ENCODE measurements around the gene TENM4. TPM values are rescaled to one million over a fixed set of nuclear protein-coding genes. Genes with fewer than 3 reads are reported as not detected.

TENM4 gene
- total RNA-seq, 2 experiments from 2014 or later = not detected

GRCh38 chr11:79371724-79372123 is 69.1 kb downstream of the TENM4 start:
- ChIA-PET POLR2A (no interaction called here), CTCF (no interaction called here)
- no peaks in the 10 kb centered on the region for H3K36me3 Mint-ChIP-seq (ENCODE audit: low read depth)
- H3K4me3 Mint-ChIP-seq = no peak overlapping the region
- no peak overlapping the region for H3K27ac Mint-ChIP-seq
- no peaks in the 10 kb centered on the region for H3K9me3 Mint-ChIP-seq (ENCODE audit: insufficient read depth)
- DNase-seq (no peak), ATAC-seq (no peak)
- H3K27me3 Mint-ChIP-seq (ENCODE audit: low read depth) = no peaks in the 10 kb centered on the region
- no peaks in the 10 kb centered on the region for H3K4me1 Mint-ChIP-seq (ENCODE audit: low read depth)

GRCh38 chr11:79371152-79371551 is 69.7 kb downstream of the TENM4 start:
- H3K9me3 Mint-ChIP-seq (ENCODE audit: insufficient read depth) = no peaks in the 10 kb centered on the region
- H3K4me1 Mint-ChIP-seq (ENCODE audit: low read depth) = no peaks in the 10 kb centered on the region
- no peak overlapping the region for H3K27ac Mint-ChIP-seq
- POLR2A ChIA-PET = no interaction called here
- DNase-seq (no peak), ATAC-seq (no peak)
- CTCF ChIA-PET = no interaction called here
- H3K27me3 Mint-ChIP-seq (ENCODE audit: low read depth) = no peaks in the 10 kb centered on the region
- no peak overlapping the region for H3K4me3 Mint-ChIP-seq
- no peaks in the 10 kb centered on the region for H3K36me3 Mint-ChIP-seq (ENCODE audit: low read depth)

GRCh38 chr11:79369055-79369454 is 71.8 kb downstream of the TENM4 start:
- Mint-ChIP-seq H3K27ac (no peak overlapping the region), H3K4me1 (ENCODE audit: low read depth) (no peaks in the 10 kb centered on the region), H3K36me3 (ENCODE audit: low read depth) (no peaks in the 10 kb centered on the region), H3K9me3 (ENCODE audit: insufficient read depth) (no peaks in the 10 kb centered on the region), H3K27me3 (ENCODE audit: low read depth) (no peaks in the 10 kb centered on the region), H3K4me3 (no peak overlapping the region)
- DNase-seq = no peak
- ATAC-seq = no peak
- POLR2A ChIA-PET = no interaction called here
- CTCF ChIA-PET = no interaction called here

GRCh38 chr11:79367844-79368243 is 73.0 kb downstream of the TENM4 start:
- ATAC-seq = no peak
- Mint-ChIP-seq H3K27ac (no peak overlapping the region), H3K36me3 (ENCODE audit: low read depth) (no peaks in the 10 kb centered on the region), H3K4me3 (no peak overlapping the region), H3K4me1 (ENCODE audit: low read depth) (no peaks in the 10 kb centered on the region), H3K27me3 (ENCODE audit: low read depth) (no peaks in the 10 kb centered on the region), H3K9me3 (ENCODE audit: insufficient read depth) (no peaks in the 10 kb centered on the region)
- CTCF ChIA-PET = no interaction called here
- POLR2A ChIA-PET = no interaction called here
- DNase-seq = no peak

GRCh38 chr11:79366218-79366617 is 74.6 kb downstream of the TENM4 start:
- Mint-ChIP-seq H3K27me3 (ENCODE audit: low read depth) (no peaks in the 10 kb centered on the region), H3K27ac (no peak overlapping the region), H3K4me3 (no peak overlapping the region), H3K4me1 (ENCODE audit: low read depth) (no peaks in the 10 kb centered on the region), H3K36me3 (ENCODE audit: low read depth) (no peaks in the 10 kb centered on the region), H3K9me3 (ENCODE audit: insufficient read depth) (no peaks in the 10 kb centered on the region)
- CTCF ChIA-PET = no interaction called here
- POLR2A ChIA-PET = no interaction called here
- ATAC-seq = no peak
- no peak for DNase-seq

- POLR2A ChIA-PET = no interaction called here
- H3K36me3 Mint-ChIP-seq (ENCODE audit: low read depth) = no peaks in the 10 kb centered on the region
- CTCF ChIA-PET = no interaction called here
- no peaks in the 10 kb centered on the region for H3K4me1 Mint-ChIP-seq (ENCODE audit: low read depth)
- no peaks in the 10 kb centered on the region for H3K27me3 Mint-ChIP-seq (ENCODE audit: low read depth)
- H3K27ac Mint-ChIP-seq = no peak overlapping the region
- DNase-seq = no peak
- H3K4me3 Mint-ChIP-seq = no peak overlapping the region
- ATAC-seq = no peak
- no peaks in the 10 kb centered on the region for H3K9me3 Mint-ChIP-seq (ENCODE audit: insufficient read depth)
These were observed 76.9 kb downstream of the TENM4 start for GRCh38 chr11:79363861-79364378.

- ATAC-seq (no peak), DNase-seq (no peak)
- H3K4me1 Mint-ChIP-seq (ENCODE audit: low read depth) = no peaks in the 10 kb centered on the region
- ChIA-PET CTCF (no interaction called here), POLR2A (no interaction called here)
- H3K4me3 Mint-ChIP-seq = no peak overlapping the region
- no peaks in the 10 kb centered on the region for H3K9me3 Mint-ChIP-seq (ENCODE audit: insufficient read depth)
- no peaks in the 10 kb centered on the region for H3K36me3 Mint-ChIP-seq (ENCODE audit: low read depth)
- H3K27me3 Mint-ChIP-seq (ENCODE audit: low read depth) = no peaks in the 10 kb centered on the region
- H3K27ac Mint-ChIP-seq = no peak overlapping the region
These were observed 77.6 kb downstream of the TENM4 start for GRCh38 chr11:79363256-79363655.

GRCh38 chr11:79362821-79363220 is 78.0 kb downstream of the TENM4 start:
- ATAC-seq (no peak), DNase-seq (no peak)
- no peak overlapping the region for H3K4me3 Mint-ChIP-seq
- no peaks in the 10 kb centered on the region for H3K36me3 Mint-ChIP-seq (ENCODE audit: low read depth)
- no peaks in the 10 kb centered on the region for H3K4me1 Mint-ChIP-seq (ENCODE audit: low read depth)
- ChIA-PET CTCF (no interaction called here), POLR2A (no interaction called here)
- no peaks in the 10 kb centered on the region for H3K27me3 Mint-ChIP-seq (ENCODE audit: low read depth)
- H3K9me3 Mint-ChIP-seq (ENCODE audit: insufficient read depth) = no peaks in the 10 kb centered on the region
- no peak overlapping the region for H3K27ac Mint-ChIP-seq

GRCh38 chr11:79362206-79362757 is 78.5 kb downstream of the TENM4 start:
- Mint-ChIP-seq H3K36me3 (ENCODE audit: low read depth) (no peaks in the 10 kb centered on the region), H3K4me3 (no peak overlapping the region), H3K27ac (no peak overlapping the region), H3K9me3 (ENCODE audit: insufficient read depth) (no peaks in the 10 kb centered on the region), H3K4me1 (ENCODE audit: low read depth) (no peaks in the 10 kb centered on the region), H3K27me3 (ENCODE audit: low read depth) (no peaks in the 10 kb centered on the region)
- no peak for DNase-seq
- ChIA-PET CTCF (no interaction called here), POLR2A (no interaction called here)
- no peak for ATAC-seq

- Mint-ChIP-seq H3K27ac (no peak overlapping the region), H3K4me1 (ENCODE audit: low read depth) (no peaks in the 10 kb centered on the region), H3K36me3 (ENCODE audit: low read depth) (no peaks in the 10 kb centered on the region), H3K9me3 (ENCODE audit: insufficient read depth) (no peaks in the 10 kb centered on the region), H3K27me3 (ENCODE audit: low read depth) (no peaks in the 10 kb centered on the region), H3K4me3 (no peak overlapping the region)
- CTCF ChIA-PET = no interaction called here
- ATAC-seq (no peak), DNase-seq (no peak)
- POLR2A ChIA-PET = no interaction called here
These were observed 82.6 kb downstream of the TENM4 start for GRCh38 chr11:79358258-79358657.

GRCh38 chr11:79353706-79354105 is 87.1 kb downstream of the TENM4 start:
- no peak for ATAC-seq
- POLR2A ChIA-PET = no interaction called here
- CTCF ChIA-PET = no interaction called here
- Mint-ChIP-seq H3K9me3 (ENCODE audit: insufficient read depth) (no peaks in the 10 kb centered on the region), H3K4me3 (no peak overlapping the region), H3K27me3 (ENCODE audit: low read depth) (no peaks in the 10 kb centered on the region), H3K27ac (no peak overlapping the region), H3K4me1 (ENCODE audit: low read depth) (no peaks in the 10 kb centered on the region), H3K36me3 (ENCODE audit: low read depth) (no peaks in the 10 kb centered on the region)
- no peak for DNase-seq

GRCh38 chr11:79352349-79352703 is 88.5 kb downstream of the TENM4 start:
- no peak overlapping the region for H3K27ac Mint-ChIP-seq
- no peak for ATAC-seq
- CTCF ChIA-PET = no interaction called here

GRCh38 chr11:79348976-79349682 is 91.7 kb downstream of the TENM4 start:
- H3K4me1 Mint-ChIP-seq (ENCODE audit: low read depth) = no peaks in the 10 kb centered on the region
- H3K36me3 Mint-ChIP-seq (ENCODE audit: low read depth) = no peaks in the 10 kb centered on the region
- ChIA-PET POLR2A (no interaction called here), CTCF (no interaction called here)
- no peaks in the 10 kb centered on the region for H3K9me3 Mint-ChIP-seq (ENCODE audit: insufficient read depth)
- DNase-seq (no peak), ATAC-seq (no peak)
- H3K27ac Mint-ChIP-seq = no peak overlapping the region
- no peaks in the 10 kb centered on the region for H3K27me3 Mint-ChIP-seq (ENCODE audit: low read depth)
- H3K4me3 Mint-ChIP-seq = no peak overlapping the region

More at GRCh38 chr11:79352349-79352703, 88.5 kb downstream of the TENM4 start:
- Mint-ChIP-seq H3K4me3 (no peak overlapping the region), H3K36me3 (ENCODE audit: low read depth) (no peaks in the 10 kb centered on the region), H3K27me3 (ENCODE audit: low read depth) (no peaks in the 10 kb centered on the region), H3K4me1 (ENCODE audit: low read depth) (no peaks in the 10 kb centered on the region), H3K9me3 (ENCODE audit: insufficient read depth) (no peaks in the 10 kb centered on the region)
- POLR2A ChIA-PET = no interaction called here
- no peak for DNase-seq

Measured in activated CD8-positive, alpha-beta T cell treated with anti-CD3 and anti-CD28 coated beads, Interleukin-2, amount 10 ng/mL, durations not matched to agents 7 days and 5 days (primary cell).